ENCODE data around the gene CYP2A7. TPM values are rescaled to one million over a fixed set of nuclear protein-coding genes. Genes with fewer than 3 reads are reported as not detected.
"Not testable (repeated sequence)": the region's sequence is repeated elsewhere in the genome, so short reads cannot be mapped to it uniquely, and the experiment has no call there.

Gene CYP2A7
- total RNA-seq, 1 experiment from 2014 or later, result not detected

DNA sequence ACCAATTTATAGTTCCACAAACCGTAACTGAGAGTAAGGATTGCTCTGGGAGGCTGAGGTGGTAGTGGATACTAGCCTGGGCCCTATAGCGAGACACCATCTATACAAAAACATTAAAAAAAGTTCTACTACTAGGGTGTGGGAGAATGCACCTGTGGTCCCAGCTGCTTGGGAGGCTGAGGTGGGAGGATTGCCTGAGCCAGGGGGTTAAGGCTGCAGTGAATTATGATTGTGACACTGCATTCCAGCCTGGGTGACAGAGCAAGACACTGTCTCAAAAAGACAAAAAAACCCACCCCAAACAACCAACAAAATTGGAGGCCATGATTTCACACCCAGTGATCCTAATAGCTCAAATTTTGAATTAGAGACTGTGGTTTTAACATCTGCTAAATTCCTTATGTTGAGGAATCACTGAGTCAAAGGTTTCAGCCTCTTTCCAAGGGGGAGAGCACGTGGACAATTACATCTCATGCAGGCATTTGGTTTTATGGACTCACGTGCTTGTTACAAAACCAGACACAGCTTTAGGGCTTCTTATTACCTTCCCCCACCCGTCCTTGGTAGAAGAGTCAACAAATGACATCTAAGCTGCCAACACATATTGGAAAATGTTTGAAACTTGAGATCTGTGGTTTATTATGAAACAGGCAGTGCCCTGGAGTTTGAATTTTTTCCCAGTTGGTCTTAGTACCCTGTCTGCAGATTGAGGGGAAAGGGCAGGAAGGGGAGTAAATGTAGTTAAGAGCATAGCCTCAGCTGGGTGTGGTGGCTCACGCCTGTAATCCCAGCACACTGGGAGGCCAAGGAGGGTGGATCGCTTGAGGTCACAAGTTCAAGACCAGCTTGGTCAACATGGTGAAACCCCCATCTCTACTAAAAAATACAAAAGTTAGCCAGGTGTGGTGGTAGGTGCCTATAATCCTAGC, 50.3 kb downstream of the CYP2A7 start:
- peak; percentile 49 to 98 for DNase-seq
- Histone ChIP-seq H3F3A (ENCODE audit: insufficient read depth, low read depth) (peaks cover 19% of the 10 kb centered on the region), H3K79me2 (ENCODE audit: low read depth) (no peaks in the 10 kb centered on the region), H3K4me2 (peak overlapping the region; percentile 46), H3K9me3 (ENCODE audit: insufficient read depth, low read depth) (no peaks in the 10 kb centered on the region), H3K9me2 (ENCODE audit: insufficient read depth) (no peaks in the 10 kb centered on the region), H3K4me1 (replicated peaks; ENCODE audit: insufficient read depth) (peaks cover 17% of the 10 kb centered on the region), H4K20me1 (ENCODE audit: insufficient read depth) (no peaks in the 10 kb centered on the region), H3K27me3 (ENCODE audit: insufficient read depth, low read depth) (no peaks in the 10 kb centered on the region), H3K36me3 (ENCODE audit: low read depth) (no peaks in the 10 kb centered on the region), H2AFZ (no peak overlapping the region), H3K4me3 (no peak overlapping the region), H3K27ac (peak overlapping the region; percentile 71)
- intact Hi-C loops (cut with micrococcal nuclease; ENCODE audit: unreplicated experiment), result loop anchor here (2.0 kb wide), 1 partner anchor 131 kb away; no protein-coding TSS in a partner anchor
- BruUV-seq (replicated peaks), result no TSS peak
- ChIA-PET CTCF (interaction anchor here (1.5 kb wide), 1 partner anchor 13 kb away, joined by 5 read pairs; no protein-coding TSS in a partner anchor), POLR2A (ENCODE audit: unreplicated experiment) (interaction anchor here (0.6 to 0.7 kb wide), 2 partner anchors 33 to 532 kb away, joined by 4 read pairs; partner anchors contain the start of gene EGLN2)
- TF ChIP-seq EZH2 (IDR thresholded peaks at IDR 0.05; ENCODE audit: low read depth), result no peak
- TF ChIP-seq, protein P1, sequence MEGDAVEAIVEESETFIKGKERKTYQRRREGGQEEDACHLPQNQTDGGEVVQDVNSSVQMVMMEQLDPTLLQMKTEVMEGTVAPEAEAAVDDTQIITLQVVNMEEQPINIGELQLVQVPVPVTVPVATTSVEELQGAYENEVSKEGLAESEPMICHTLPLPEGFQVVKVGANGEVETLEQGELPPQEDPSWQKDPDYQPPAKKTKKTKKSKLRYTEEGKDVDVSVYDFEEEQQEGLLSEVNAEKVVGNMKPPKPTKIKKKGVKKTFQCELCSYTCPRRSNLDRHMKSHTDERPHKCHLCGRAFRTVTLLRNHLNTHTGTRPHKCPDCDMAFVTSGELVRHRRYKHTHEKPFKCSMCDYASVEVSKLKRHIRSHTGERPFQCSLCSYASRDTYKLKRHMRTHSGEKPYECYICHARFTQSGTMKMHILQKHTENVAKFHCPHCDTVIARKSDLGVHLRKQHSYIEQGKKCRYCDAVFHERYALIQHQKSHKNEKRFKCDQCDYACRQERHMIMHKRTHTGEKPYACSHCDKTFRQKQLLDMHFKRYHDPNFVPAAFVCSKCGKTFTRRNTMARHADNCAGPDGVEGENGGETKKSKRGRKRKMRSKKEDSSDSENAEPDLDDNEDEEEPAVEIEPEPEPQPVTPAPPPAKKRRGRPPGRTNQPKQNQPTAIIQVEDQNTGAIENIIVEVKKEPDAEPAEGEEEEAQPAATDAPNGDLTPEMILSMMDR (conservative IDR thresholded peaks at IDR 0.05), result no peak

DNA sequence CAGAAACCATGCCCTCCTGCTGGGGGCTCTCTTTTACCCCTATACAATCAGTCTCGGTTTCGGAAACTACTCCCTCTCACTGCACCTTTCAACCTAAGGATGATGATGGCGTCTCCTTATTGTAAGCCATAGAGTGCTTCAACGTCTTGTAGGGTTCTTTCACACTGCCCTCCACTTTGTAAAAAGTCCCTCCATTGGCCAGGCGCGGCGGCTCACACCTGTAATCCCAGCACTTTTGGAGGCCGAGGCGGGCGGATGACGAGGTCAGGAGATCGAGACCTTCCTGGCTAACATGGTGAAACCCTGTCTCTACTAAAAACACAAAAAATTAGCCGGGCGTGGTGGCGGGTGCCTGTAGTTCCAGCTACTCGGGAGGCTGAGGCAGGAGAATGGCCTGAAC, 51.3 kb downstream of the CYP2A7 start:
- Histone ChIP-seq H3F3A (ENCODE audit: insufficient read depth, low read depth) (peaks cover 19% of the 10 kb centered on the region), H3K4me1 (replicated peaks; ENCODE audit: insufficient read depth) (peaks cover 17% of the 10 kb centered on the region)
- CTCF ChIA-PET, result interaction anchor here (1.5 kb wide), 1 partner anchor 12 kb away, joined by 5 read pairs; no protein-coding TSS in a partner anchor
- H3K4me2 ChIP-seq; BruUV-seq (replicated peaks); H3K9me3 ChIP-seq (ENCODE audit: insufficient read depth, low read depth); H2AFZ ChIP-seq; H3K36me3 ChIP-seq (ENCODE audit: low read depth); H3K4me3 ChIP-seq; H4K20me1 ChIP-seq (ENCODE audit: insufficient read depth); DNase-seq; H3K9me2 ChIP-seq (ENCODE audit: insufficient read depth); H3K27ac ChIP-seq; H3K79me2 ChIP-seq (ENCODE audit: low read depth); intact Hi-C loops (cut with micrococcal nuclease; ENCODE audit: unreplicated experiment); POLR2A ChIA-PET (ENCODE audit: unreplicated experiment); H3K27me3 ChIP-seq (ENCODE audit: insufficient read depth, low read depth): not testable (repeated sequence)

DNA sequence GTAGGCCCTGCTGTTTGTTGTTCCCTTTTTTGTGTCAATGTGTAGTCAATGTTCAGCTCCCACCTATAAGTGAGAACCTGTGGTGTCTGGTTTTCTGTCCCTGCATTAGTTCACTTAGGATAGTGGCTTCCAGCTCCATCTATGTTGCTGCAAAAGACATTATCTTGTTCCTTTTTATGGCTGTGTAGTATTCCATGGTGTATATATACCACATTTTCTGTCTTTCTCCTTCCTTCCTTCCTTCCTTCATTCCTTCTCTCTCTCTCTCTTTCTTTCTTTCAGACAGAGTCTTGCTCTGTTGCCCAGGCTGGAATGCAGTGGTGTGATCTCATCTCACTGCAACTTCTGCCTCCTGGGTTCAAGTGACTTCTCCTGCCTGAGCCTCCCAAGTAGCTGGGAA, 52.8 kb downstream of the CYP2A7 start:
- H3K4me2 ChIP-seq, result no peak overlapping the region
- no peaks in the 10 kb centered on the region for H3K79me2 ChIP-seq (ENCODE audit: low read depth)
- H3K9me2 ChIP-seq (ENCODE audit: insufficient read depth), result no peaks in the 10 kb centered on the region
- POLR2A ChIA-PET (ENCODE audit: unreplicated experiment), result no interaction called here
- intact Hi-C loops (cut with micrococcal nuclease; ENCODE audit: unreplicated experiment), result no loop called here
- no peaks in the 10 kb centered on the region for H3K36me3 ChIP-seq (ENCODE audit: low read depth)
- peaks cover 19% of the 10 kb centered on the region for H3F3A ChIP-seq (ENCODE audit: insufficient read depth, low read depth)
- H3K4me1 ChIP-seq (replicated peaks; ENCODE audit: insufficient read depth), result peaks cover 17% of the 10 kb centered on the region
- BruUV-seq (replicated peaks), result no TSS peak
- no peak for DNase-seq
- H3K27me3 ChIP-seq (ENCODE audit: insufficient read depth, low read depth), result no peaks in the 10 kb centered on the region
- no peak overlapping the region for H2AFZ ChIP-seq
- no peak overlapping the region for H3K4me3 ChIP-seq
- no peak overlapping the region for H3K27ac ChIP-seq
- no peaks in the 10 kb centered on the region for H3K9me3 ChIP-seq (ENCODE audit: insufficient read depth, low read depth)
- TF ChIP-seq, protein P1 (conservative IDR thresholded peaks at IDR 0.05), result no peak
- no peak for TF ChIP-seq EZH2 (IDR thresholded peaks at IDR 0.05; ENCODE audit: low read depth)
- CTCF ChIA-PET, result no interaction called here
- no peaks in the 10 kb centered on the region for H4K20me1 ChIP-seq (ENCODE audit: insufficient read depth)
